PC-9 (cell line): ENCODE results near the gene FUZ. TPM values are rescaled to one million over a fixed set of nuclear protein-coding genes. Genes with fewer than 3 reads are reported as not detected.

Source experiments
- BruUV-seq: library from RNA; stranded (reverse); fragments of 400-500 nt; replicated peaks from 2 replicates; lab custom pipeline; 2021; lab: Mats Ljungman, UMichigan
- CTCF ChIA-PET: fragments of 300-600 bp; sonication (Branson Sonifier 250); formaldehyde crosslinking; loops from one replicate; lab custom pipeline; 2022; ENCODE audit warnings: antibody characterized with exemption; lab: Charles Lee
- POLR2A ChIA-PET: fragments of 300-600 bp; sonication (Branson Sonifier 250); formaldehyde crosslinking; loops from one replicate; lab custom pipeline; 2022; ENCODE audit warnings: antibody characterized with exemption; ENCODE audit not compliant: unreplicated experiment; lab: Charles Lee
- DNase-seq, 2 experiments: peaks; one replicate each; pipeline versions ENCODE4 v3.0.0 to v3.0.0-alpha.2; 2015 to 2022; ENCODE audit warnings: mixed read lengths in 1 of 2
- H2AFZ ChIP-seq: fragments of 200-600 bp; sonication (generic); 2 replicates; pipeline ENCODE4 v1.8.1; 2017; ENCODE audit warnings: antibody characterized with exemption
- H3F3A ChIP-seq: fragments of 200-600 bp; sonication (generic); 2 replicates; pipeline ENCODE4 v1.8.1; 2017; ENCODE audit warnings: antibody characterized with exemption, mild to moderate bottlenecking, low read depth; ENCODE audit not compliant: insufficient read depth
- H3K27ac ChIP-seq: fragments of 200-600 bp; sonication (generic); 2 replicates; pipeline ENCODE4 v1.6.1; 2016; ENCODE audit warnings: mixed run types
- H3K27me3 ChIP-seq: fragments of 200-600 bp; sonication (generic); 2 replicates; pipeline ENCODE4 v1.6.1; 2016; ENCODE audit warnings: low read depth, mixed run types; ENCODE audit not compliant: insufficient read depth
- H3K36me3 ChIP-seq: fragments of 200-600 bp; sonication (generic); 2 replicates; pipeline ENCODE4 v1.6.1; 2016; ENCODE audit warnings: low read depth, mixed run types
- H3K4me1 ChIP-seq: fragments of 200-600 bp; sonication (generic); replicated peaks from 2 replicates; pipeline ENCODE4 v1.6.1; 2016; ENCODE audit warnings: mixed run types; ENCODE audit not compliant: insufficient read depth
- H3K4me2 ChIP-seq: fragments of 200-600 bp; sonication (generic); 2 replicates; pipeline ENCODE4 v1.6.1; 2017; ENCODE audit warnings: mixed run types
- H3K4me3 ChIP-seq: fragments of 200-600 bp; sonication (generic); 2 replicates; pipeline ENCODE4 v1.6.1; 2016; ENCODE audit warnings: mixed run types
- H3K79me2 ChIP-seq: fragments of 200-600 bp; sonication (generic); 2 replicates; pipeline ENCODE4 v1.6.1; 2017; ENCODE audit warnings: low read depth, mixed run types
- H3K9me2 ChIP-seq: fragments of 200-600 bp; sonication (generic); 2 replicates; pipeline ENCODE4 v1.8.1; 2017; ENCODE audit warnings: mild to moderate bottlenecking; ENCODE audit not compliant: insufficient read depth
- H3K9me3 ChIP-seq: fragments of 200-600 bp; sonication (generic); 2 replicates; pipeline ENCODE4 v1.8.1; 2016; ENCODE audit warnings: low read depth; ENCODE audit not compliant: insufficient read depth
- H4K20me1 ChIP-seq: fragments of 200-600 bp; sonication (generic); 2 replicates; pipeline ENCODE4 v1.8.1; 2017; ENCODE audit not compliant: insufficient read depth
- EZH2 ChIP-seq: fragments of 200-600 bp; sonication (generic); IDR thresholded peaks from 2 replicates; pipeline ENCODE4 v1.8.0; 2017; ENCODE audit warnings: antibody characterized with exemption, low read depth
- intact Hi-C: fragments of 100-400 bp; cut with micrococcal nuclease; formaldehyde crosslinking; loops from one replicate; pipeline ENCODE4 v1.10.0; 2022; ENCODE audit not compliant: unreplicated experiment
- total RNA-seq: library from RNA; stranded (reverse); gene quantifications from 2 replicates; pipeline ENCODE4 v1.2.3, GENCODE V29; 2021
- TF ChIP-seq, protein P1 (sequence below): fragments of 200-600 bp; sonication (generic); conservative IDR thresholded peaks from 2 replicates; pipeline ENCODE4 v1.6.1; 2017; ENCODE audit warnings: mixed run types, antibody characterized with exemption, mild to moderate bottlenecking, moderate library complexity

The FUZ gene
- total RNA-seq, 1 experiment from 2014 or later, result 50.0 TPM

DNA sequence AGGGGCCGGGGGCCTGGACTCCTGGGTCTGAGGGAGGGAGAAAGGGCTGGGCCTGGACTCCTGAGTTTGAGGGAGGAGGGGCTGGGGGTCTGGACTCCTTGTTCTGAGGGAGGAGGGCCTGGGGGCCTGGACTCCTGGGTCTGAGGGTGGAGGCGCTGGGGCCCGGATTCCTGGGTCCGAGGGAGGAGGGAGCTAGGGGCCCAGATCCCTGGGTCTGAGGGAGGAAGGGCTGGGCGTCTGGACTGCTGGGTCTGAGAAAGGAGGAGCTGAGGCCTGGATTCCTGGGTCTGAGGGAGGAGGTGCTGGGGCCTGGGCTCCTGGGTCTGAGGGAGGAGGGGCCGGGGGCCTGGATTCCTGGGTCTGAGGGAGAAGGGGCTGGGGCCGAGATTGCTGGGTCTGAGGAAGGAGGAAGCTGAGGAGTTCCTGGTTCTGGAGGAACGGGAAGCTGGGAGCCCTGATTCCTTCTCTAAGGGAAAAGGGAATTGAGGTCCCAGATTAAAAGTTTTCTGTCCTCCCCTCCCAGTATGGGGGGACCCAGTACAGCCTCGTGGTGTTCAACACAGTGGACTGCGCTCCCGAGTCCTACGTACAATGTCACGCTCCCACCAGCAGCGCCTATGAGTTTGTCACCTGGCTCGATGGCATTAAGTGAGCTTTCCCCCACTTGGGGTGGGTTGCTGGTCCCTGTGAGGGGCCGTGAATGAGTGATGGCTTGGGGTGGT, 5.7 kb upstream of the FUZ start:
- intact Hi-C loops, result loop anchor here (5.0 kb wide), 1 partner anchor 48 kb away; the partner anchor contains the start of gene PNKP
- peak overlapping the region; percentile 85 for H2AFZ ChIP-seq
- POLR2A ChIA-PET, result interaction anchor here (0.6 kb wide), 1 partner anchor 87 kb away, joined by 3 read pairs; no protein-coding TSS in a partner anchor

DNA sequence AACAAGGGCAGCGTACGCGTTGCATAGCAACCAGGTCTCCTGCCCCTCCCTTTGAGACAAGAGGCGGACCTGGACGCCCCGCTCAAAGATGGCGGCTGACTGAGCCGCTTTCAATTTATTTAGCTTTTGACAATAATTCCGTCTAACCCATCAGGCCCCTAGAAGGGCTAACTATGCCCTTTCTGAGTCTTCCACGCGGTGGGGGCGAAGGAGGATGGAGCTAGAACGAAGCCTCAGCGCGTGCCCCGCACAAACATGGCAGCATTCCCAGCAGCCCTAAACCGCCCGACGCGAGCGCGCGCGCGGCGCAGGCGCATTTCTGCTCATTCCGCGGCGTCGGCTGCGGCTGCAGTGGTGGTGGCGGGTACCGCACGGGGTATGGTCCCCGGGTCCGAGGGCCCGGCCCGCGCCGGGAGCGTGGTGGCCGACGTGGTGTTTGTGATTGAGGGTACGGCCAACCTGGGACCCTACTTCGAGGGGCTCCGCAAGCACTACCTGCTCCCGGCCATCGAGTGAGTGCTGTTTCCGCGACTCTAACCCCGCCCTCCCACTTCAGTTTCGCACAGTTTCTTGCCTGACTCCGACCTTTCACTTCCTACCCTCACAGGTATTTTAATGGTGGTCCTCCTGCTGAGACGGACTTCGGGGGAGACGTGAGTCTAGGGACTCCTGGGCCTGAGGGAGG, 5.0 kb upstream of the FUZ start, which contains the start of gene MED25:
MED25 (plus strand) TSS at position 326 of the 685 bp plus-strand sequence; CDS start at position 379, 53 bp downstream.
- CTCF ChIA-PET, result no interaction called here
- Histone ChIP-seq H3F3A (peaks cover 22% of the 10 kb centered on the region), H3K9me3 (no peaks in the 10 kb centered on the region), H3K4me1 (peaks cover 24% of the 10 kb centered on the region), H3K27me3 (no peaks in the 10 kb centered on the region), H3K9me2 (no peaks in the 10 kb centered on the region), H3K36me3 (0 out of 2 replicates have a peak, but pooled peaks cover 8% of the 10 kb centered on the region), H3K4me2 (peak within 1 kb of the TSS; percentile 79), H2AFZ (peak within 1 kb of the TSS; percentile 85), H3K4me3 (peak within 1 kb of the TSS; percentile 84), H4K20me1 (no peaks in the 10 kb centered on the region), H3K27ac (peak within 1 kb of the TSS; percentile 72), H3K79me2 (peaks cover 38% of the 10 kb centered on the region)
- BruUV-seq, result no TSS peak
- no peak for TF ChIP-seq EZH2
- TF ChIP-seq, protein P1, sequence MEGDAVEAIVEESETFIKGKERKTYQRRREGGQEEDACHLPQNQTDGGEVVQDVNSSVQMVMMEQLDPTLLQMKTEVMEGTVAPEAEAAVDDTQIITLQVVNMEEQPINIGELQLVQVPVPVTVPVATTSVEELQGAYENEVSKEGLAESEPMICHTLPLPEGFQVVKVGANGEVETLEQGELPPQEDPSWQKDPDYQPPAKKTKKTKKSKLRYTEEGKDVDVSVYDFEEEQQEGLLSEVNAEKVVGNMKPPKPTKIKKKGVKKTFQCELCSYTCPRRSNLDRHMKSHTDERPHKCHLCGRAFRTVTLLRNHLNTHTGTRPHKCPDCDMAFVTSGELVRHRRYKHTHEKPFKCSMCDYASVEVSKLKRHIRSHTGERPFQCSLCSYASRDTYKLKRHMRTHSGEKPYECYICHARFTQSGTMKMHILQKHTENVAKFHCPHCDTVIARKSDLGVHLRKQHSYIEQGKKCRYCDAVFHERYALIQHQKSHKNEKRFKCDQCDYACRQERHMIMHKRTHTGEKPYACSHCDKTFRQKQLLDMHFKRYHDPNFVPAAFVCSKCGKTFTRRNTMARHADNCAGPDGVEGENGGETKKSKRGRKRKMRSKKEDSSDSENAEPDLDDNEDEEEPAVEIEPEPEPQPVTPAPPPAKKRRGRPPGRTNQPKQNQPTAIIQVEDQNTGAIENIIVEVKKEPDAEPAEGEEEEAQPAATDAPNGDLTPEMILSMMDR, result no peak
- intact Hi-C loops, result loop anchor here (1.0 to 5.0 kb wide), 2 partner anchors 32 to 49 kb away; partner anchors contain the start of gene PNKP
- POLR2A ChIA-PET, result no interaction called here
- peak; percentile 69 to 89 for DNase-seq

More for the DNA sequence above, 5.7 kb upstream of the FUZ start:
- H4K20me1 ChIP-seq, result peaks cover 7% of the 10 kb centered on the region
- peaks cover 42% of the 10 kb centered on the region for H3K79me2 ChIP-seq
- no peak overlapping the region for H3K27ac ChIP-seq
- H3F3A ChIP-seq, result peaks cover 22% of the 10 kb centered on the region
- H3K4me3 ChIP-seq, result peak overlapping the region; percentile 84
- no peaks in the 10 kb centered on the region for H3K9me2 ChIP-seq
- H3K27me3 ChIP-seq, result no peaks in the 10 kb centered on the region
- BruUV-seq, result no TSS peak
- peak in 1 of 2 experiments; percentile 18 for DNase-seq
- H3K4me2 ChIP-seq, result peak overlapping the region; percentile 79
- CTCF ChIA-PET, result interaction anchor here (0.7 to 1.2 kb wide), 2 partner anchors 32 to 95 kb away, joined by 4 to 7 read pairs; partner anchors contain the start of gene PTOV1
- H3K4me1 ChIP-seq, result peaks cover 23% of the 10 kb centered on the region
- 0 out of 2 replicates have a peak, but pooled peaks cover 8% of the 10 kb centered on the region for H3K36me3 ChIP-seq
- H3K9me3 ChIP-seq, result no peaks in the 10 kb centered on the region
- TF ChIP-seq EZH2, result no peak
- TF ChIP-seq, protein P1, result no peak

DNA sequence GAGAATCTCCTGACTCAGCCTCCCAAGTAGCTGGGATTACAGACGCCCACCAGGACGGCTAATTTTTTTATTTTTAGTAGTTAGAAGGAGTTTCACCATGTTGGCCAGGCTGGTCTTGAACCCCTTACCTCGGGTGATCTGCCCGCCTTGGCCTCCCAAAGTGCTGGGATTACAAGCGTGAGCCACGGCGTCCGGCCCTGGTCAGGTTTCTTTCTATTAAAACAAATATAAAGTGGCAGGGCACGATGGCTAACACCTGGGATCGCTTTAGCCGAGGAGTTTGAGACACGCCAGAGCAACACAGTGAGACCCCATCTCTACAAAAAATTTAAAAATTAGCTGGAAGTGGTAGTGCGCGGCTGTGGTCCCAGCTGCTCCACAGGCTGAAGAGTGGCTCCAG, 3.5 kb upstream of the FUZ start:
- H3K79me2 ChIP-seq, result peaks cover 34% of the 10 kb centered on the region
- no peaks in the 10 kb centered on the region for H3K9me2 ChIP-seq
- no TSS peak for BruUV-seq
- peak overlapping the region; percentile 84; the same call in 1 of the 2 replicates for H3K4me3 ChIP-seq
- no peaks in the 10 kb centered on the region for H3K27me3 ChIP-seq
- no peak for DNase-seq
- H2AFZ ChIP-seq, result no peak overlapping the region
- H3K4me2 ChIP-seq, result peak overlapping the region; percentile 79
- peak overlapping the region; percentile 45; the same call in 1 of the 2 replicates for H3K27ac ChIP-seq
- TF ChIP-seq EZH2, result no peak
- TF ChIP-seq, protein P1, result no peak
- peaks cover 24% of the 10 kb centered on the region for H3K4me1 ChIP-seq
- H3K36me3 ChIP-seq, result 0 out of 2 replicates have a peak, but pooled peaks cover 8% of the 10 kb centered on the region
- H4K20me1 ChIP-seq, result no peaks in the 10 kb centered on the region
- no peaks in the 10 kb centered on the region for H3K9me3 ChIP-seq
- H3F3A ChIP-seq, result peaks cover 28% of the 10 kb centered on the region
- POLR2A ChIA-PET, result no interaction called here
- CTCF ChIA-PET, result no interaction called here
- intact Hi-C loops, result loop anchor here (5.0 kb wide), 1 partner anchor 51 kb away; the partner anchor contains the start of gene PNKP
